GM19023 (cell line): ENCODE measurements around the gene RAB30.
A peak's percentile ranks its signal among the peaks of the same experiment; 100 is the strongest.
"Not testable (repeated sequence)": the region's sequence is repeated elsewhere in the genome, so short reads cannot be mapped to it uniquely, and the experiment has no call there.

Source experiments
- ATAC-seq: cut with Tn5 transposase; IDR thresholded peaks from one replicate; pipeline ENCODE4 v1.9.1; 2021; ENCODE audit warnings: mild to moderate bottlenecking, moderate library complexity; ENCODE audit not compliant: unreplicated experiment

The RAB30 gene

GRCh38 chr11:83011333-83012167 is 60.1 kb downstream of the RAB30 start:
- ATAC-seq, result no peak

DNA sequence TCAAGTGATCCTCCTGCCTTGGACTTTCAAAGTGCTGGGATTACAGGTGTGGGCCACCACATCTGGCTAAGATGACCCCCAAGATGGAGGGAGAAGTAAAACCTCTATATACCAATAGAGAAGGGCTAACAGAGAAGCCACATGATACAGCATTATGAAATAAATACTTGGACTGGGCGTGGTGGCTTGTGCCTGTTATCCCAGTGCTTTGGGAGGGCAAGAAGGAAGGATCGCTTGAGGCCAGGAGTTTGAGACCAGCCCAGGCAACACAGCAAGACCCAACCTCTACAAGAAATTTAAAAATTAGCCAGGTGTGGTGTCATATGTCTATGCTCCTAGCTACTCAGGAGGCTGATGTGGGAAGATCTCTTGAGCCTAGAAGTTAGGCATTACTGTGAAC is 61.7 kb downstream of the RAB30 start:
- ATAC-seq, result no peak

DNA sequence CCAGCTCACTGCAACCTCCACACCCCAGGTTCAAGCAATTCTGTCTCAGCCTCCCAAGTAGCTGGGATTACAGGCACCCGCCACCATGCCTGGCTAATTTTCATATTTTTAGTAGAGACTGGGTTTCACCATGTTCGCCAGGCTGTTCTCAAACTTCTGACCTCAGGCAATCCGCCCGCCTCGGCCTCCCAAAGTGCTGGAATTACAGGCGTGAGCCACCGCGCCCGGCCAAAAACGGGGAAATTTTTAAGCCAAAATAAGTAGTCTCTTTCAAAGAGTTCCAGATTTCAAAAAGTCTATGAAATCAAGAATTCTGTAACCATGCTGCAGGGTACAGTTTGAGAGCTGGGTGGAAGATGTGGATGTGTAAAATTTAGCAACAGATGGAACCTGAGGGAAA is 62.6 kb downstream of the RAB30 start:
- not testable (repeated sequence) for ATAC-seq

DNA sequence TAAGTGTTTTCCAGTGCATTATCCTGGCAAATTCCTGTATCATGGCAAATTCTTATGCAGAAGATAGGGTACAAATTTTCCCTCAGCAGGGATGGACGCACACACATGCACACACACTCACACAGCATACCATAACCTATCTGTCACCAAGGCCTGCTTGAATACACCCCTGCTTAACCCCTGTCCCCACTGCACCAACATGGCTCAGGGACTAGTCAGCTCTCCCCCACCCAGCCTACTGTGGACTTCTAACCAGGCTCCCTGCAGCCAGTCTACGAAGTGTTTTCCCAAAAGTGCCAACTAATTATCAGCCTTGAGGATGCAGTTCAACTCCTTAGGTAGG is 63.1 kb downstream of the RAB30 start:
- no peak for ATAC-seq

DNA sequence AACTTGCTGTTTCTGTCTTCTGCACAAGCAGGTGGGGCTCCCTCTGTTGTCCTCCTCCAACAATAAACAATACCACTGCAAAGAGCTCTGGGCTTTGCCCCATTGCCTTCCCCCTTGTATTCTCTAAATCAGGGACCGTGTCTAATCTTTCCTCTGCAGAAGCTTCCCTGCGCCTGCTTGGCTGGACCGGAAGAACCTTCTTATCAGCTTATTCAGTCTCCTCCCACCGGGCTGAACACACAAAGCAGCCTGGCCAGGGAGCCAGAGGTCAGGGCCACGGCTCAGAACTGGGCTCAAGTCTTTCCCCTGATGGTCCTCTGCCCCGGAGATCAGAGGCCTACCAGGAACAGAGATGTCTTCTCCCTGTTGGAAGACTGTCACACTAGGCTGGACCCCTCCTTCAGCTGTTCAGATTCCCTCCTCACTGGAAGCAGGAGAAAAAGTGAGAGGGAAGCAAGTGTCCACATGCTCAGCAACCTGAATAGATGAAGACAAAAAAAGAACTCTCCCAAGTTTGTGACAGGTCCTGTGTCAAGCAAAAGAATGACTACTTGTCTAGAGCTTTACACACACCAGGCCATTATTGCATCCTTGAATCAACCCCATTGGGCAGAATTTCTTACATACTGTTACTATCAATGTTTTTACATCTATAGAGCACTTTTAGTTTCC is 63.7 kb downstream of the RAB30 start:
- ATAC-seq, result peak; percentile 43

DNA sequence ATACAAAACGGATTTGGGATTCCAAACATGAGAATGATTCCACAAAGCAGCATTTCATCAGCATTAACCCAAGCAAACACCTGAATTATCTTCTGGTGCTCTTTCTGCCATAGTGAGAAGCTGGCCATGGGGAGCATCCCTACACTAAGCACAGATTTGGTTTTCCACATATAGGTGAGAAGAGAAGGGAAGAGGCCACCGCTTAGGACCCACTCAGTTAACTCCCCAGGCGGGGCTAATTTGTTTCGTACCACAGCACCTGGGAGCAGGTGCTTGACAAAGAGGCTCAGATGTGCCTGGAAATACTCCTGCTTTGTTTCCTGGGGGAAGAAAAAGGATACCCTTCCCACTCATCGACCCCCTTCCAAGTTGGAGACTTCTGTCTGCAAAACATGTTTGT is 64.2 kb downstream of the RAB30 start:
- ATAC-seq, result no peak

- ATAC-seq, result peak; percentile 65
These were observed 64.8 kb downstream of the RAB30 start for GRCh38 chr11:83006877-83007330.

- no peak for ATAC-seq
These were observed 66.7 kb downstream of the RAB30 start for GRCh38 chr11:83004746-83005556.

DNA sequence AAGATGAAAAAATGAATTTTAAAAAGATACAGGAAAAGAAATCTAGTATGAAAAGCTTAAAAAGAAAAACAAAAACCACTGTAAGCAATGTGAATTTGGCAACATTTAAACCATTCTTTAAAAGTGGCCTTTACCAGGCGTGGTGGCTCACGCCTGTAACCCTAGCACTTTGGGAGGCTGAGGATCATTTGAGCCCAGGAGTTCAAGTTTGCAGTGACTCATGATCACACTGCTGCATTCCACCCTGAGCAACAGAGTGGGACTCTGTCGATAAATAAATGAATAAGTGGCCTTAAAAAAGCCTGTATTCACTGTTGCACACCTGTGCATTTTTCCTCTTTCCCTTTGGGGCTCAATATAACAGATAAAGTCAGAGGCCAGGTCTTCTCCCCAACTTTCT is 69.2 kb downstream of the RAB30 start:
- ATAC-seq, result no peak

- ATAC-seq, result no peak
These were observed 69.6 kb downstream of the RAB30 start for GRCh38 chr11:83002053-83002452.

DNA sequence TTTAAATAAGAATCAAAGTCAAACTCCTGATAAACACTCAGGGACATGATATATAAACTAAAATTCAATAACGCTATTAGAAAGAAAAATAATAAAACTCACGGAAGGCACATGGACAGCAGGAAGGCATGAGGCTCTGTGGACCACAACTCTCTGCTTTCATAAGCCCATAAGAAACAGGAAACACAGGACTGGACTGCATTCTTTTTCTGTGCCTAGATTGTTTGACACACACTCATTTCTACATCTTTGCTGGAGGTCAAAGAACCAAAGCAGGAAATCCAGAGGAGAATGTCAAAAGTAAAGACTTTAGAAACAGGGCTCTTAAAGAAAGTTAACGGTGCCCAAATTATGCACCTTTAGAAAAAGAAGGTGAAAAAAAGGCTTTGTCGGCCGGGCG is 71.3 kb downstream of the RAB30 start:
- no peak for ATAC-seq

GRCh38 chr11:82999232-82999631 is 72.5 kb downstream of the RAB30 start:
- ATAC-seq, result no peak

DNA sequence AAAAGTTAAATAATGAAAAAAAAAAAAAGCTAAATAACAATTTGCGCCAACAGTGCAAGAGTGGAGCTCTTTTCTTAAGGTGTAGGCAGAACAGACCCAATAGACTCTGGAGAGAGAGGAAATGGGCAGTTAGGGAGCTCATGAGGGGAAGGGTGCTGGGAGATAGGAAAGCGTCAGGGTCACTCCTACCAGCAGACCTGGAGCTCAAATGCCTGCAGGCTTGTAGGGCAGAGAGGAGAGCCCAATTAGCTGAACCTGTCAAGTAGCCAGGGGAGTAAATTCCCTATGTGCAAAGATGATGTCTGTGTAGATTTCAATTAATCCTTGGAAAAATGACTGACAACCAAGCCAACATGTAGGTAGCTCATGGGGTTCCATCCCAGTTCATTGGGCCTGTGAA is 73.0 kb downstream of the RAB30 start:
- no peak for ATAC-seq

GRCh38 chr11:82996966-82997606 is 74.6 kb downstream of the RAB30 start:
- ATAC-seq, result peak; percentile 93

DNA sequence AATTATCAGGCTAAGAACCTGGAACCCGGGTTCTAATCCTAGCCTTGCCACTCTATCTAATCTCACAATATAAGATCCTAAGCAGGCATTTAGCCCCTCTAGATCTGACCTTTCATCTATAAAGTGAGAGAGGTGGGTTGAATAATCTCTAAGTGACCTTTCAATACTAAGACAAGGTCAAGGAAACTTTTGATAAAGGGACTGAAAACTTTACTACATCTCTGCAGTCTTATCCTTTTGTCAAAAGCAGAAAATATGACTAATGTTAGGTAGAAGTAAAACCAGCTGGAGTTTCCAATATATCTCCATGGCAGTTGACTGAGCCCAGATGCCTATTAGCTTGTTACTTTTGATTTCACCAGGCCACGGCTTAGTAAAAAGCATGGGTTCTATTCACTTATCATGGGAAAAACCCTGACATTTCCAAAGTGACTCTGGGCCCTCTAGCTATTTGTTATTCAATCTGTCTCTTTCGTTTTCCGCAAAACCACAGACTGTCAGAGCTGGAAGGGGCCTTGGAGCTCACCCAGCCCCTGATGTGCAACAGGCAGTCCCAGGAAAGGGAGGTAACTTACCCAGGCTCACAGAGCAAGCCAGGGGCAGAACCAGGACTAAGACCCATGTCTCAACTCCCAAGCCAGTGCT is 75.8 kb downstream of the RAB30 start:
- ATAC-seq, result no peak

GRCh38 chr11:82995235-82995634 is 76.5 kb downstream of the RAB30 start:
- no peak for ATAC-seq

GRCh38 chr11:82994604-82995230 is 77.0 kb downstream of the RAB30 start:
- no peak for ATAC-seq

- no peak for ATAC-seq
These were observed 79.5 kb downstream of the RAB30 start for GRCh38 chr11:82992223-82992622.

- no peak for ATAC-seq
These were observed 81.9 kb downstream of the RAB30 start for GRCh38 chr11:82989628-82990404.
